Measurements from ENCODE around the gene P2RX7. TPM values are rescaled to one million over a fixed set of nuclear protein-coding genes. Genes with fewer than 3 reads are reported as not detected.

P2RX7 gene
- polyA plus RNA-seq, 1 donor from 2014 or later: not detected

GRCh38 chr12:121089813-121090430, 42.8 kb upstream of the P2RX7 start:
- no peaks in the 10 kb centered on the region for H3K9me3 ChIP-seq (ENCODE audit: low read length)
- TF ChIP-seq EP300 (conservative IDR thresholded peaks at IDR 0.05; ENCODE audit: poor library complexity, severe bottlenecking) (no peak), TAF1 (IDR thresholded peaks at IDR 0.05; ENCODE audit: low read depth) (no peak), CTCF (IDR thresholded peaks at IDR 0.05; ENCODE audit: poor library complexity, severe bottlenecking) (no peak), MXI1 (conservative IDR thresholded peaks at IDR 0.05; ENCODE audit: poor library complexity, severe bottlenecking) (no peak), EZH2 (IDR thresholded peaks at IDR 0.05; ENCODE audit: borderline replicate concordance, insufficient read depth, low read length, poor library complexity, severe bottlenecking) (no peak), SMC3 (conservative IDR thresholded peaks at IDR 0.05; ENCODE audit: poor library complexity) (no peak), POLR2AphosphoS5 (IDR thresholded peaks at IDR 0.05) (no peak), REST (IDR thresholded peaks at IDR 0.05; ENCODE audit: borderline replicate concordance) (no peak), RAD21 (conservative IDR thresholded peaks at IDR 0.05) (no peak)
- no peak overlapping the region for H3K27ac ChIP-seq (ENCODE audit: low read length)
- no peaks in the 10 kb centered on the region for H3K27me3 ChIP-seq (ENCODE audit: insufficient read depth, low read depth, low read length)
- no peak overlapping the region for H2AFZ ChIP-seq (ENCODE audit: low read depth, low read length)
- H3K4me3 ChIP-seq (ENCODE audit: low read length): no peak overlapping the region
- H3K9ac ChIP-seq (ENCODE audit: low read length): no peak overlapping the region
- H3K36me3 ChIP-seq (ENCODE audit: insufficient read depth, low read length): no peaks in the 10 kb centered on the region
- H3F3A ChIP-seq (ENCODE audit: insufficient read depth, low read length, poor library complexity, severe bottlenecking): no peaks in the 10 kb centered on the region
- no peaks in the 10 kb centered on the region for H3K79me2 ChIP-seq (replicated peaks; ENCODE audit: insufficient read depth, low read length)
- no peak overlapping the region for H3K4me2 ChIP-seq (ENCODE audit: low read length)
- H3K9me2 ChIP-seq (ENCODE audit: insufficient read depth, low read length): no peaks in the 10 kb centered on the region
- H4K20me1 ChIP-seq (ENCODE audit: insufficient read depth): no peaks in the 10 kb centered on the region

GRCh38 chr12:121090586-121091514, 41.8 kb upstream of the P2RX7 start:
- H3K79me2 ChIP-seq (replicated peaks; ENCODE audit: insufficient read depth, low read length): no peaks in the 10 kb centered on the region
- H3K9me2 ChIP-seq (ENCODE audit: insufficient read depth, low read length): no peaks in the 10 kb centered on the region
- H3K4me2 ChIP-seq (ENCODE audit: low read length): no peak overlapping the region
- H3K27me3 ChIP-seq (ENCODE audit: insufficient read depth, low read depth, low read length): no peaks in the 10 kb centered on the region
- no peaks in the 10 kb centered on the region for H3F3A ChIP-seq (ENCODE audit: insufficient read depth, low read length, poor library complexity, severe bottlenecking)
- H3K9me3 ChIP-seq (ENCODE audit: low read length): no peaks in the 10 kb centered on the region
- TF ChIP-seq EP300 (conservative IDR thresholded peaks at IDR 0.05; ENCODE audit: poor library complexity, severe bottlenecking) (no peak), EZH2 (IDR thresholded peaks at IDR 0.05; ENCODE audit: borderline replicate concordance, insufficient read depth, low read length, poor library complexity, severe bottlenecking) (no peak), REST (IDR thresholded peaks at IDR 0.05; ENCODE audit: borderline replicate concordance) (no peak), TAF1 (IDR thresholded peaks at IDR 0.05; ENCODE audit: low read depth) (no peak), CTCF (IDR thresholded peaks at IDR 0.05; ENCODE audit: poor library complexity, severe bottlenecking) (no peak), MXI1 (conservative IDR thresholded peaks at IDR 0.05; ENCODE audit: poor library complexity, severe bottlenecking) (no peak), RAD21 (conservative IDR thresholded peaks at IDR 0.05) (no peak), POLR2AphosphoS5 (IDR thresholded peaks at IDR 0.05) (no peak), SMC3 (conservative IDR thresholded peaks at IDR 0.05; ENCODE audit: poor library complexity) (no peak)
- no peak overlapping the region for H2AFZ ChIP-seq (ENCODE audit: low read depth, low read length)
- no peaks in the 10 kb centered on the region for H4K20me1 ChIP-seq (ENCODE audit: insufficient read depth)
- no peak overlapping the region for H3K9ac ChIP-seq (ENCODE audit: low read length)
- no peaks in the 10 kb centered on the region for H3K36me3 ChIP-seq (ENCODE audit: insufficient read depth, low read length)
- no peak overlapping the region for H3K27ac ChIP-seq (ENCODE audit: low read length)
- no peak overlapping the region for H3K4me3 ChIP-seq (ENCODE audit: low read length)
